GM10248 (cell line): ENCODE data around the gene MS4A15.

Experiments used
- CTCF ChIA-PET: fragments of 300-600 bp; sonication (Branson Sonifier 250); formaldehyde crosslinking; extraction: SDS; loops from one replicate; lab custom pipeline; 2021; ENCODE audit warnings: antibody characterized with exemption; lab: Yijun Ruan, JAX
- POLR2A ChIA-PET: fragments of 350-650 bp; sonication (Branson Sonifier 250); formaldehyde crosslinking; extraction: SDS; loops from one replicate; lab custom pipeline; 2020; ENCODE audit warnings: antibody characterized with exemption; lab: Yijun Ruan, JAX
- DNase-seq: peaks from one replicate; pipeline ENCODE4 v3.0.0; 2012; ENCODE audit errors: extremely low spot score
- CTCF ChIP-seq: IDR thresholded peaks from 2 replicates; pipeline ENCODE4 v1.5.1; 2012; ENCODE audit warnings: mild to moderate bottlenecking, low read depth; ENCODE audit errors: extremely low read depth, missing control alignments, control extremely low read depth

Gene MS4A15

GRCh38 chr11:60781981-60782316, 25.3 kb downstream of the MS4A15 start:
- TF ChIP-seq CTCF, result no peak
- DNase-seq, result no peak
- ChIA-PET CTCF (interaction anchor here (0.7 to 12.5 kb wide), 6 partner anchors 9 to 106 kb away, joined by 3 to 268 read pairs (median 10); no protein-coding TSS in a partner anchor), POLR2A (interaction anchor here (0.7 kb wide), 1 partner anchor 657 kb away, joined by 8 read pairs; no protein-coding TSS in a partner anchor)

- TF ChIP-seq CTCF, result no peak
- no peak for DNase-seq
- ChIA-PET POLR2A (interaction anchor here (0.7 kb wide), 1 partner anchor 657 kb away, joined by 8 read pairs; no protein-coding TSS in a partner anchor), CTCF (interaction anchor here (1.3 to 12.5 kb wide), 4 partner anchors 9 to 105 kb away, joined by 3 to 268 read pairs (median 10); no protein-coding TSS in a partner anchor)
These were observed 25.9 kb downstream of the MS4A15 start for GRCh38 chr11:60782393-60783140.

- ChIA-PET CTCF (no interaction called here), POLR2A (no interaction called here)
- no peak for DNase-seq
- TF ChIP-seq CTCF, result no peak
These were observed 26.4 kb downstream of the MS4A15 start for GRCh38 chr11:60783141-60783484.

- DNase-seq, result no peak
- ChIA-PET CTCF (interaction anchor here (1.4 to 2.0 kb wide), 3 partner anchors 9 to 47 kb away, joined by 3 to 12 read pairs (median 4); no protein-coding TSS in a partner anchor), POLR2A (no interaction called here)
- TF ChIP-seq CTCF, result no peak
These were observed 27.2 kb downstream of the MS4A15 start for GRCh38 chr11:60783911-60784310.

GRCh38 chr11:60785136-60785535, 28.5 kb downstream of the MS4A15 start, which contains the start of gene MS4A10:
Gene MS4A10 (plus strand): TSS chr11:60785333. CDS start chr11:60790336, 5,003 bp downstream.
- ChIA-PET POLR2A (no interaction called here), CTCF (interaction anchor here (0.6 to 2.0 kb wide), 3 partner anchors 8 to 46 kb away, joined by 3 to 12 read pairs (median 4); no protein-coding TSS in a partner anchor)
- no peak for TF ChIP-seq CTCF
- DNase-seq, result no peak

- CTCF ChIA-PET, result interaction anchor here (0.6 to 1.2 kb wide), 3 partner anchors 9 to 13 kb away, joined by 3 to 9 read pairs (median 4); no protein-coding TSS in a partner anchor
- no peak for DNase-seq
- POLR2A ChIA-PET, result no interaction called here
- TF ChIP-seq CTCF, result no peak
These were observed 29.2 kb downstream of the MS4A15 start for GRCh38 chr11:60785806-60786361.
